H7 (cell line): ENCODE measurements around the gene TRAIP. TPM values are rescaled to one million over a fixed set of nuclear protein-coding genes. Genes with fewer than 3 reads are reported as not detected.

Experiments used
- DNase-seq: peaks from one replicate; pipeline ENCODE4 v3.0.0; 2012
- H3K27me3 ChIP-seq: 2 replicates; pipeline ENCODE4 v1.6.0; 2011; ENCODE audit warnings: mild to moderate bottlenecking, low read length; ENCODE audit not compliant: control insufficient read depth, insufficient read depth
- H3K36me3 ChIP-seq: replicated peaks from 2 replicates; pipeline ENCODE4 v1.5.1; 2011; ENCODE audit warnings: low read length; ENCODE audit not compliant: control insufficient read depth, insufficient read depth
- H3K4me3 ChIP-seq: 2 replicates; pipeline ENCODE4 v1.5.1; 2011; ENCODE audit warnings: low read depth, mild to moderate bottlenecking, control low read depth, low read length, moderate library complexity; ENCODE audit not compliant: insufficient read depth
- total RNA-seq: library from RNA; depleted of rRNA; stranded (reverse); fragments of >200 nt; shearing (Covaris generic); gene quantifications from 2 replicates; pipeline ENCODE4 v1.2.3, GENCODE V29; 2014

TRAIP gene
- total RNA-seq, 1 experiment from 2014 or later: 16.1 TPM

DNA sequence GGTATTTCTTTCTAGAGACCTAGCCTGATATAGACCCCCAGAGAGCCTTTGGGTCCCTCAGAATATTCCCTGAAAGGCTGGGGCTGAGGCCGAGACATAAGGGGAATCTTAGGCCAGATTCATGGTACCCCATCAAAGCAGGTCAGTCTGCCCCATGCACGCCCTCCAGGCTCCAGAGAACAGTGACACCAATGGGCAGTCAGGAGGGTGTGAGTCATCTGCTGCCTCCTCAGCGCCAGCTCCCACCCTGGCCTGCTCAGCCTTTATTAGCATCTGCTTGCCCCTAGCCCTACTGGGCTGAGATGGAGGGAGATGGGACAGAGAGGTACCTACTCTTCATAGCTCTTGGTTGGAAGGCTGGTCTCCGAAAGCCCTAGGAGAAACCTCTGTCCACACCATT is 27.6 kb upstream of the TRAIP start:
- no peaks in the 10 kb centered on the region for H3K36me3 ChIP-seq
- no peaks in the 10 kb centered on the region for H3K27me3 ChIP-seq
- H3K4me3 ChIP-seq: no peak overlapping the region
- DNase-seq: no peak

DNA sequence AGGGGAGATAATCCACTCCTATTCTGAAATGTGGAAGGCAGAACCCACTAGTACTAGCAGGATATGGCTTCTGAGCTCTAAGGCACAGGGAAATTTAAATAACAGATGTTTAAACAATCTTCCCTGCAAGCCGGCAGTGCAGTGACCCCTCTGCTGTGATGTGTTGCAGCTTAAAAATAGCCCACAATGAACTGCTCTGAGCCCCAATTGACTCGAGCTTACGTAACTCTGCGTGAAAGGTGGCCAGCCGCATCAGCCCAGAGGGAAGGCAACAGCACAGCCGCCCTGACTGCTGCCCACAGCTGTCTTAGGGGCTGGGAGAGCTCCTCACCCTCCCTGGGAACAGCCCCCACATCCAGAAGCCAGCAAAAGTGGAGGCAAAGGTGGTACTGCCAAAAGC is 25.8 kb upstream of the TRAIP start:
- no peak overlapping the region for H3K4me3 ChIP-seq

DNA sequence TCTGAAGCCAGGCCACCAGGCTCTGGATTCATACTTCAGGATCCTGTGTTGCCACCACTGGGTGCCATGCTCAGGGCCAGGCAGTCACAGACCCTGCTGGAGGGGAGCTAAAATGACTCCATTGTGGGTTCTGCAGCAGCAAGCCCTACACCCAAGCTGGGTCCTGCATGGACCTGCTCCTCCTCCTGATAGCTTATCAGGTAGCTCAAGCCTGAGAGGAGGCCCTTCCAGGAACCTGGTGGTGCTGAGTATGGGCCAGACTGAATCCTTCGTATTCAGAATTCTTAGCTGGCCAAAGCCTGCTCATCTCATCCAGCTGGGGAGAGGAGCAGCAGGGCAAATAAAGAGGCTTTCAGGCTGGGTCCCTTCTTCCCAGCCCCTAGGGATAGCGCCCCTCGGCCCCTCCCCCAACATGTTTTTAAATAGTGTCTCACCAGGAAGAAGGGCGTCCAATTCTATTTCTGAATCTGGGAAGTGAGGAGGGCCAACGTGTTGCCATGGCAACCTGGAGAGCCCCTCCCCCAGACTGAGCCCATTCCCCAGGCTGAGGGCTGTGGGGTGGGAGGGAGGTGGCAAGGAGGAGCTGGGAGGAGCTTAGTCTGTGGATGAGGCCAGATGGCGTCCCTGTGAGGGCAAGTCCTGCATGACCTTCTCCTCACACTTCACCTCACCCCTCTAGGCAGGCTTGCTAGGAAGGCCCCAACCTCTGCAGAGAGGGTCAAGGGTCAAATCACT is 24.4 kb upstream of the TRAIP start:
- H3K27me3 ChIP-seq: no peaks in the 10 kb centered on the region
- DNase-seq: peak; percentile 92
- H3K4me3 ChIP-seq: no peak overlapping the region

More for the DNA sequence above, 25.8 kb upstream of the TRAIP start:
- no peak for DNase-seq
- H3K36me3 ChIP-seq: no peaks in the 10 kb centered on the region
- no peaks in the 10 kb centered on the region for H3K27me3 ChIP-seq

DNA sequence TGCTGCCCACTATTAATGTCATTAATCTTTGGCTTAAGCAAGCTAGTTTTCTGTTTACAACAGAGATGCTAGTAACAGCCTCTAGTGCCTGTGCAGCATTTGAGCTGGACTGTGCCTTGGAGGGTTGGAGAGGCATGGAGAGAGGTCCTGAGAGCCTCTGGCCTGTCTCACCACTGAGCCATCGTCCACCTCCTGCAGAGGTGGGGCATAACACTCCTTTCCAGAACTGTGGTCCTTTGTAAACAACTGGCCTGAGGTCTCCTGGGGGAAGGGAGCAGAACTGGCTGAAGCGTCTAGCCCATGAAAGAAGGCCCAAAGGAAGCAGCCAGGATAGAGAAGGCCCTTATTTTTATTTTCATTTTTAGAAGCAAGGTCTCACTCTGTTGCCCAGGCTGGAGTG is 23.4 kb upstream of the TRAIP start:
- no peak for DNase-seq
- Histone ChIP-seq H3K27me3 (no peaks in the 10 kb centered on the region), H3K36me3 (no peaks in the 10 kb centered on the region), H3K4me3 (no peak overlapping the region)

More for the DNA sequence above, 24.4 kb upstream of the TRAIP start:
- H3K36me3 ChIP-seq: no peaks in the 10 kb centered on the region

DNA sequence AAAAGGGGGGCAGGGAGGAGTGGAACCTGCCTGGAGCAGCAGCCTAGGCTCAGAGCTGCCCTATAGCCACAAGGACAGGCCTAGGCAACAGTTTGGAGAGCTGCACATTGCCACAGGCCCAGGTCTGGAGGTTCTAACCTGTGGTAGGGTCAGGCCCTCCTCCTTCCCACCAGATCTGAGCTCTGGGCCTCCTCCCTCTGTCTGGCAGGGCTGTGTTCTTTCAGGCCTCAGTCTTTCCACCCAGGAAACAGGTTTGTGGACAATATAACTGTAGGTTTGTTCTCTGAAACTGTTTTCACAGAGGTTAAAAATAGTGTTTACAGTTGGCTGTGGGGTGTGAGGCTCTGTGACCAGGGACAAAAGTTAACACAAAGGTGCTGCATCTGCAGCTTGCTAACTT is 22.3 kb upstream of the TRAIP start:
- Histone ChIP-seq H3K4me3 (no peak overlapping the region), H3K27me3 (no peaks in the 10 kb centered on the region), H3K36me3 (no peaks in the 10 kb centered on the region)
- no peak for DNase-seq

DNA sequence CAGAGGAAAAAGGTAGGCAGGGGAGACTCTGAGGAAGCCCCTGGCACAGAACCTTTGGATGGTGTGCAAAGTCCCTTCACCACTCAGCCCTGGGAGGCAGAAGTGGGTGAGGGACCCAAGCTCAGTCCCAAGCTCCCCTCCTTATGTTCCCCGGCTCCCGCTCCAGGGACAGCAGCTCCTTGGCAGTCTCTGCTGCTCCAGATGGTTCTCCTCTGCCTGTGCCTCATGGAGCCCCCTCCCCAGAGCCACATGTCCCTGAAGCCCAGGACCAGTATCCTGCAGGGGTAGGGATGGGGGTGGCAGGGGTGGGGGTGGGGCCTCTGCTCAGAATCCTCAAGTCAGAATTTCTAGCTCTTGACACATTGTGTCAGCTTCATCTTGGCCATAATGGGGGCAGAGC is 21.4 kb upstream of the TRAIP start:
- no peak for DNase-seq
- no peak overlapping the region for H3K4me3 ChIP-seq
- no peaks in the 10 kb centered on the region for H3K27me3 ChIP-seq
- H3K36me3 ChIP-seq: no peaks in the 10 kb centered on the region

DNA sequence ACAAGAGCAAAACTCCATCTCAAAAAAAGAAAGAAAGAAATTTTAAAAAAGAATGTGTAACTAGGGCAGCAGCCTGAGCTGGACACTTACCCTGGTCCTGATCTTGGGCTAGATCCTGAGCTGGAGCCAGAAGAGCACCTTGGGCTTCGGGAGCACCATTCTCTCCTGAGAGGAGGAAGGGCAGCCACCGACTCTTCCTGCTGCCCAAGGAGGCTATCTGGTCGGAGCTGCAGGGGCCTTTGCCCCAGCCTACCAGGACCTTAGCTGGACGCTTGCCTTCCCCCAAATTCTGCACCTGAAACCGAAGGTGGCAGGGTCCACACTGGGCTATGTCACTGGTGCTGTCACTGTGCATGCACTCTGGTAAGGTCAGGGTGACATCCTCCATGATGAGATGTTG is 20.2 kb upstream of the TRAIP start:
- H3K27me3 ChIP-seq: peaks cover 1% of the 10 kb centered on the region; the same call in 1 of the 2 replicates
- DNase-seq: no peak
- H3K36me3 ChIP-seq: no peaks in the 10 kb centered on the region
- H3K4me3 ChIP-seq: no peak overlapping the region

DNA sequence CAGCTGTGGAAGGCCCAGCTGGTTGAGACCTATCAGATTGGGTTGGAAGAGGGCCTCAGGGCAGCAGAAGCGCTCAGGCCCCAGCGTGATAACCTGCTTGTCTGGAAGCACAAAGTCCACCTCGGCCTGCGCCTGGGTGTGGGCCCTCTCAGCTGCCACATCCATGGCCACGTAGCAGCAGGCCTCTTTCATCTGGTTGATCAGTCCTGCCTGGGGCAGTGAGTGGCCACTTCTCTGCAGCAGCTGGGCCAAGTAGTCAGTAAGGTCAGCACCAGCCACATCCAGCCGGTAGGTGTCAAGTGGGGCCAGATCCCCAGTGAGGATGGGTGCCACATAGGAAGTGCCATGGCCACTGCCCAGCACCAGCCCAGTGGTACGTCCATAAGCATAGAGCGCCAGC is 17.3 kb upstream of the TRAIP start:
- Histone ChIP-seq H3K36me3 (no peaks in the 10 kb centered on the region), H3K4me3 (no peak overlapping the region), H3K27me3 (peaks cover 5% of the 10 kb centered on the region)
- no peak for DNase-seq

DNA sequence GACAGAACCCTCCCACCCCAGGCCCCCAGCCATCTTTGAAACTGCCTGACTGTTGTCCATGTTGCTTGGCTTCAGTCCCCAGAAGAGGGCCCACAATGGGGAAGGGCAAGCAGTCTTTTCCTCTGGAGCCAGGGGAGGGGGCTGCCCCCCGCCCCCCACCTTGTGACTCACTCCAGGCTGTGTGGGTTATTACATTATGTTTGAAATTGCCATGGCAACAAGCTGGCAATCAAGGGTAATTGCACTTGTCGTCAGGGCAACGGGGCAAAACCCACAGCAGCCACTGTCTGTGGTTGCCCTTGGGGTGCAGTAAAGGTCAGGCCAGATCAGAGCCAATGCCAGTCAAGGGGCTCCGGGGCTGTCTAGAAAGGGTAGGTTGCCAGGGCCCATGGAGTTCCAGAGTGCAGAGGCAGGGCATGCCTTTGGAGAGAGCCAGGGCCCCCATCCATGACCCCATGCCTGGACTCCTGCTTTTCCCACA is 16.5 kb upstream of the TRAIP start:
- DNase-seq: no peak
- no peaks in the 10 kb centered on the region for H3K36me3 ChIP-seq
- peaks cover 7% of the 10 kb centered on the region for H3K27me3 ChIP-seq
- no peak overlapping the region for H3K4me3 ChIP-seq

DNA sequence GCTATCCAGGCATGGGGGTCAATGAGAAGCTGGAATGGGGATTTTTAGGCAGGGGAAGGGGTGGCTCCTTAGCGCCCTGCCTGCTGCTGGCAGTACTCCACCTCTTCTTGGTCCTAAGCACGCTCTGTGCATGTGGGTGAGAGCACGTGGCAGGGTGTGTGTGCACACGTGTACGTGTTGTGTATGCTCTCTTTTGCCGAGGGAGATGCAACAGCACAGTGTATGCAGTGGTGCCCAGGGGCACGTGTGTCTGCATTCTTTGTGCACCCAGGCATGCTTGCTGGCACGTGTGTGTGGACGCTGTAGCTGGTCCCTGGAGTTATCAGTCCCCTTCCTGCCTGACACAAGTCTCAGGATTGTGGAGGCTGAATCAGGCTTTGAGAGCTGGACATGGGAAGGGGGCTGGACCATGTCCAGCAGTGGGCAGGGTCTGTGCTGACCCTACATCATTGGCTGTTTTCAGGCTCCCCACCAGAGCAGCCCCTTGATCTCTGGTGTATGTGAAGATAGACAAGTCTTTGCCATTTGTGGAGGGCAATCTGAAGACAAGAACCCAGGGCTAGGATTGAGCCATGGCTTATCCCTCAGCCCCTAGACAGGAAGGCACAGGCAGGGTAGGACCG is 15.3 kb upstream of the TRAIP start:
- no peak for DNase-seq
- Histone ChIP-seq H3K36me3 (no peaks in the 10 kb centered on the region), H3K27me3 (peaks cover 7% of the 10 kb centered on the region), H3K4me3 (no peak overlapping the region)

DNA sequence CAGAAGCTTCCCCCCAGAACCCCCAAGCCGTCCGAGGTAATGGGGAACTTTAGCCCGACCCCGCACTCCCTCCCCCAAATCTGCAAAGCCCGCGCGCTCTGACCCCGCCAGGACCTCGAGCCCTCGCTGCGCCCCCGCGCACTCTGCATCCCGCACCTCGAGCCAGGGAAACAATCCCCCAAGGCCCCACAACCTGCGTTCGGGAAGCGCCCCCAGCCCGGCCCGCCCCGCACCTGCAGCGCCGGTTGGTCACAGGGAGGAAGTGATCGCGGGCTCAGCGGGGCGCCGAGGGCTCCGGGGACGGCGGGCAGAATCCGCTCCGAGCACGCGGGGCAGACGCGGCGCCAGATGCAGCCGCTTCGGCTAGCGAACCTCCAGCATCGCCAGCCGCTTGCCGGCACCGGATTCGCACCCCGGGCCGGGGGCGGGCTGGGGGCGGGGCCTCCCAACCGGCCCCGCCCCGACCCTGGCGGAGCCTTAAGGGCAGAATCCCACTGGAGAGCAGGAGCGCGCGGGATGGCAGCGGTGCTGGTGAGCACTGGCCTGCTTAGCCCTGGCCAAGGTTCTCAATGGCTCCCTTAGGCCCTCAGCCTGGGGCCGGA is 13.3 kb upstream of the TRAIP start, which contains the start of gene CAMKV:
Gene CAMKV (minus strand): TSS at position 382 of the 602 bp plus-strand sequence. CDS start 7,518 bp downstream, outside the sequence.
- Histone ChIP-seq H3K27me3 (peaks cover 7% of the 10 kb centered on the region), H3K36me3 (no peaks in the 10 kb centered on the region), H3K4me3 (peak within 1 kb of the TSS; percentile 75)
- peak; percentile 96 for DNase-seq

DNA sequence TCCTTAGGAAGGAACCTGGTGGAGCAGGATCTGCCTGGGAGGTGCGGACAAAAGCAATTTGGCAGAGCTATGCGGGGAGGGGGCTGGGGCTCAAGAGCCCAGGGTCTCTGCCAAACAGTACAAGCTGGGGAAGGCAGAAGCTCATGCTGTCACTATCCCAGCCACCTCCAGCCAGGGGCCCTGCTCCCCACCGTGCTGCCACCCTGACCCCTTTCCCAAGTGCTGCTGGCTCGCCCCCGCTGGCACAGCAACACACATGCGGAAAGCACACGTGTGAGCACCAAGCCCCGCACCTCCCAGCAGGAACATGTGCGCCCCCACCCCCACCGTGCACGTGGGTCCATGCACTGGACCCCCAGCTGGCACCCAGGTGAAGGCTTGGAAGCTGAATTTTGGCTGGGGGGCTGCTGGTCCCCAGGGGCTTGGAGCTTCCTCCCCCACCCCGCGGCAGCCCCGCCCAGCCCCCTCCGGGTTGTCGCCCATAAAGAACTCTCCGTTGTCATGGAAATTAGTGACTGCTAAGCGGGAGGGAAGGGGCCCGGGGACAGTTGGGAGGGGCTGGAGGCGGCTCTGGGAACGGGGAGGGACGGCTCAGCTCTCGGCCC is 12.6 kb upstream of the TRAIP start:
- H3K36me3 ChIP-seq: no peaks in the 10 kb centered on the region
- H3K4me3 ChIP-seq: peak overlapping the region; percentile 75
- H3K27me3 ChIP-seq: peaks cover 7% of the 10 kb centered on the region
- DNase-seq: peak; percentile 95

DNA sequence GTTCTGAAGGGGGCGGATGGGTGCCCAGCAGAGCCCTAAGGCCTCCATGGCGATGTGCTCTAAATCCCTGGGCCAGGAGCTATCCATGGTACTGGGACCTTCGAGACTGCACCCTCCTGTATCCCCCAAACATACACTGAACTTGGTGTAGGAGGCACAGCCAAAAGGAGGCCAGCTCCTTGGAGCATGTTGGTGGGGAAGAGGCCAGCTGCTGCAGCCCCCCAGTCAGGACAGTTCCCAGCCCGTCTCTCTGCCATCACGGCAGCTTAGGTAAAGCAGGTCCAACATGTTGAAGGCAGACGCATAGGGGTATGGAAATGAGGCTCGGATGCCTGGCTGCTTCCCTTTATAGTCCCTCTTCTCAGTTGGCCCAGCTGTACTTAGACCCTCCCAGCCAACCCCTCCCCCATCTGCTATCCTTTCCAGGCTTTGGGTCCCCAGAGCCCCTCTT is 11.5 kb upstream of the TRAIP start:
- DNase-seq: peak; percentile 89
- Histone ChIP-seq H3K27me3 (peaks cover 7% of the 10 kb centered on the region), H3K36me3 (no peaks in the 10 kb centered on the region), H3K4me3 (no peak overlapping the region)

DNA sequence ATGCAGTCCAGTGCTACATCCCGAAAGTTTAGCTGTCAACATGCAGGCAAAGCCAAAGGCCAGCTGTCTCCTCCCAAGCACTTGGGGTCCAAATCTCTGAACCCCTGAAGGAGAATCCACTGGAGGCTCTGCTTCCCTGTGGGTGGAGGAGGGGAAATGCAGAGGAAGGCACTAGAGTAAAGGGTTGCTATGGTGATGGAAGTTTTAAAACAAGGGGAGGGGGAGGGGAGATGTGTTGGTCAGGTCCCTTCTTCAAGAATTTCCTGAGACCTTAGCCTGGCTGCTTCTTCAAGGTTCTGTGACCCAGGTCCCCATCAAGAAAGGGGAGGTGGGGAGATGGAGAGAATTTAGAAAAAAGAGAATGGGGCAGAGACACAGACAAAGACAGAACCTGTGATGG is 11.0 kb upstream of the TRAIP start:
- Histone ChIP-seq H3K36me3 (no peaks in the 10 kb centered on the region), H3K4me3 (no peak overlapping the region), H3K27me3 (peaks cover 7% of the 10 kb centered on the region)
- DNase-seq: no peak
